H1 (cell line): ENCODE data around the gene SLC17A1. TPM values are rescaled to one million over a fixed set of nuclear protein-coding genes. Genes with fewer than 3 reads are reported as not detected.

Source experiments
- CTCF ChIA-PET: fragments of 300-600 bp; sonication (Branson Sonifier 250); formaldehyde crosslinking; loops from one replicate; lab custom pipeline; 2021; ENCODE audit not compliant: partially characterized antibody; lab: Charles Lee
- POLR2A ChIA-PET: fragments of 300-600 bp; sonication (Branson Sonifier 250); formaldehyde crosslinking; loops from one replicate; lab custom pipeline; 2021; ENCODE audit warnings: inconsistent platforms; ENCODE audit not compliant: partially characterized antibody; lab: Charles Lee
- DNase-seq, 2 experiments: peaks; one replicate each; pipeline versions ENCODE4 v3.0.0 to v3.0.0-alpha.2; 2010 to 2022; ENCODE audit warnings: low spot score in 2 of 2, low read depth in 1 of 2, mixed read lengths in 1 of 2
- FAIRE-seq: peaks from 2 replicates; lab custom pipeline; 2011; peaks lifted over from hg19 to GRCh38; lab: Jason Lieb, UNC
- H2AFZ ChIP-seq: 2 replicates; pipeline ENCODE4 v1.8.1; 2012; ENCODE audit warnings: low read length, inconsistent platforms
- H2AK5ac ChIP-seq: 2 replicates; pipeline ENCODE4 v1.6.1; 2013; ENCODE audit warnings: low read depth, low read length
- H2BK120ac ChIP-seq: replicated peaks from 2 replicates; pipeline ENCODE3; 2013; ENCODE audit warnings: low read depth, low read length, inconsistent platforms
- H2BK12ac ChIP-seq: 2 replicates; pipeline ENCODE4 v1.6.1; 2013; ENCODE audit warnings: low read depth, low read length
- H2BK15ac ChIP-seq: 2 replicates; pipeline ENCODE4 v1.6.1; 2013; ENCODE audit warnings: low read length
- H2BK20ac ChIP-seq: 2 replicates; pipeline ENCODE4 v1.6.1; 2013; ENCODE audit warnings: low read length
- H2BK5ac ChIP-seq: 2 replicates; pipeline ENCODE4 v1.6.1; 2013; ENCODE audit warnings: low read depth, low read length
- H3K14ac ChIP-seq: 2 replicates; pipeline ENCODE4 v1.6.1; 2013; ENCODE audit warnings: inconsistent platforms; ENCODE audit not compliant: insufficient read length
- H3K18ac ChIP-seq: 2 replicates; pipeline ENCODE4 v1.6.1; 2013; ENCODE audit warnings: low read length; ENCODE audit errors: extremely low read depth
- H3K23ac ChIP-seq: 2 replicates; pipeline ENCODE4 v1.6.1; 2013; ENCODE audit warnings: inconsistent platforms; ENCODE audit not compliant: insufficient read length
- H3K23me2 ChIP-seq: 2 replicates; pipeline ENCODE4 v1.6.1; 2013; ENCODE audit warnings: low read depth, low read length
- H3K27ac ChIP-seq: 2 replicates; pipeline ENCODE4 v1.6.1; 2011; ENCODE audit warnings: low read depth, low read length, inconsistent platforms
- H3K27me3 ChIP-seq, 4 experiments: replicated peaks in 1 of 4; 1 replicate in 1 of 4; 2 replicates in 3 of 4; pipeline versions ENCODE4 v1.6.1 to v1.8.1; 2011 to 2013; ENCODE audit warnings: low read length in 3 of 4, mild to moderate bottlenecking in 3 of 4, inconsistent platforms in 2 of 4, mixed read lengths in 2 of 4, moderate library complexity in 1 of 4; ENCODE audit not compliant: control insufficient read depth in 3 of 4, insufficient read depth in 3 of 4; ENCODE audit errors: extremely low read depth in 1 of 4
- H3K36me3 ChIP-seq, 4 experiments: 2 replicates each; pipeline versions ENCODE4 v1.6.1 to v1.8.1; 2011 to 2013; ENCODE audit warnings: mild to moderate bottlenecking in 4 of 4, low read length in 3 of 4, moderate library complexity in 2 of 4, control low read depth in 1 of 4, inconsistent platforms in 1 of 4; ENCODE audit not compliant: insufficient read depth in 4 of 4, control insufficient read depth in 2 of 4
- H3K4ac ChIP-seq: replicated peaks from 2 replicates; pipeline ENCODE3; 2013; ENCODE audit warnings: low read length, low read depth, mixed read lengths, inconsistent platforms; ENCODE audit not compliant: insufficient read length
- H3K4me1 ChIP-seq, 4 experiments: replicated peaks in 1 of 4; 1 replicate in 1 of 4; 2 replicates in 3 of 4; pipeline versions ENCODE4 v1.6.1 to v1.8.1; 2011 to 2013; ENCODE audit warnings: low read length in 3 of 4, inconsistent platforms in 2 of 4, mixed read lengths in 1 of 4; ENCODE audit not compliant: insufficient read depth in 4 of 4, control insufficient read depth in 3 of 4
- H3K4me2 ChIP-seq, 2 experiments: 2 replicates each; pipeline versions ENCODE4 v1.6.1 to v1.8.1; 2011 to 2013; ENCODE audit warnings: low read depth in 2 of 2, low read length in 2 of 2, control low read depth in 1 of 2, inconsistent platforms in 1 of 2, mild to moderate bottlenecking in 1 of 2; ENCODE audit not compliant: insufficient read depth in 1 of 2
- H3K4me3 ChIP-seq, 4 experiments: fragments of 200-600, 300-600 bp in 1 of 4; sonication (generic), shearing (Covaris generic), sonication (Bioruptor Twin) in 1 of 4; 2 replicates each; pipeline versions ENCODE4 v1.5.1 to v1.8.1; 2011 to 2016; ENCODE audit warnings: low read length in 4 of 4, low read depth in 3 of 4, control low read depth in 2 of 4, inconsistent platforms in 2 of 4, mild to moderate bottlenecking in 2 of 4, mixed read lengths in 1 of 4, moderate library complexity in 1 of 4; ENCODE audit not compliant: insufficient read depth in 2 of 4; ENCODE audit errors: extremely low read depth in 1 of 4
- H3K56ac ChIP-seq: replicated peaks from 2 replicates; pipeline ENCODE3; 2013; ENCODE audit warnings: low read depth, mild to moderate bottlenecking, mixed read lengths, low read length, inconsistent platforms; ENCODE audit not compliant: insufficient read length
- H3K79me1 ChIP-seq: 2 replicates; pipeline ENCODE4 v1.6.1; 2013; ENCODE audit warnings: low read depth, low read length, control low read depth
- H3K79me2 ChIP-seq, 2 experiments: 2 replicates each; pipeline versions ENCODE4 v1.6.1 to v1.8.1; 2012 to 2013; ENCODE audit warnings: low read length in 2 of 2, mild to moderate bottlenecking in 2 of 2, inconsistent platforms in 1 of 2; ENCODE audit not compliant: insufficient read depth in 2 of 2, control insufficient read depth in 1 of 2
- H3K9ac ChIP-seq, 4 experiments: replicated peaks in 1 of 4; 1 replicate in 1 of 4; 2 replicates in 3 of 4; pipeline versions ENCODE4 v1.6.1 to v1.8.1; 2011 to 2013; ENCODE audit warnings: low read depth in 3 of 4, low read length in 3 of 4, control low read depth in 2 of 4, mild to moderate bottlenecking in 2 of 4, moderate library complexity in 2 of 4, inconsistent platforms in 1 of 4; ENCODE audit errors: extremely low read depth in 1 of 4
- H3K9me3 ChIP-seq, 2 experiments: 2 replicates each; pipeline versions ENCODE4 v1.6.1 to v1.8.1; 2012 to 2013; ENCODE audit warnings: mild to moderate bottlenecking in 2 of 2, moderate library complexity in 2 of 2, control low read depth in 1 of 2, inconsistent platforms in 1 of 2, low read depth in 1 of 2, low read length in 1 of 2, mixed read lengths in 1 of 2; ENCODE audit not compliant: insufficient read depth in 2 of 2
- H4K20me1 ChIP-seq, 2 experiments: replicated peaks in 1 of 2; 2 replicates each; pipeline versions ENCODE3 to v1.8.1; 2011 to 2013; ENCODE audit warnings: inconsistent platforms in 2 of 2, low read length in 2 of 2, mild to moderate bottlenecking in 1 of 2; ENCODE audit not compliant: insufficient read depth in 2 of 2, control insufficient read depth in 1 of 2
- H4K5ac ChIP-seq: 2 replicates; pipeline ENCODE4 v1.6.1; 2013; ENCODE audit warnings: low read length, low read depth, mixed read lengths, inconsistent platforms; ENCODE audit not compliant: insufficient read length
- H4K8ac ChIP-seq: 2 replicates; pipeline ENCODE4 v1.8.0; 2013; ENCODE audit warnings: mild to moderate bottlenecking, moderate library complexity, low read length, inconsistent platforms; ENCODE audit not compliant: insufficient read depth; ENCODE audit errors: extremely low read depth
- H4K91ac ChIP-seq: replicated peaks from 2 replicates; pipeline ENCODE3; 2013; ENCODE audit warnings: low read length, mixed read lengths, inconsistent platforms; ENCODE audit not compliant: insufficient read length
- ATF2 ChIP-seq: IDR thresholded peaks from 2 replicates; pipeline ENCODE4 v1.6.1; 2012; ENCODE audit warnings: low read length, inconsistent platforms
- CBX5 ChIP-seq: fragments of 300-800, 300-1000 bp; sonication (generic); IDR thresholded peaks from 2 replicates; pipeline ENCODE4 v1.7.1; 2016; ENCODE audit warnings: antibody characterized with exemption, low read length, low read depth
- CBX8 ChIP-seq: fragments of 300-800, 300-1000 bp; sonication (generic); IDR thresholded peaks from 2 replicates; pipeline ENCODE4 v1.7.1; 2016; ENCODE audit warnings: low read depth, low read length, borderline replicate concordance
- CREB1 ChIP-seq: IDR thresholded peaks from 2 replicates; pipeline ENCODE4 v1.6.1; 2012; ENCODE audit warnings: inconsistent platforms
- JUN ChIP-seq: IDR thresholded peaks from 2 replicates; pipeline ENCODE4 v1.6.1; 2011; ENCODE audit warnings: low read depth, mild to moderate bottlenecking, improper control_type of control experiment, low read length
- MAFK ChIP-seq: IDR thresholded peaks from 2 replicates; pipeline ENCODE4 v1.6.1; 2012; ENCODE audit warnings: low read depth, mild to moderate bottlenecking, improper control_type of control experiment, low read length
- POLR2AphosphoS5 ChIP-seq: IDR thresholded peaks from 2 replicates; pipeline ENCODE4 v1.6.1; 2011; ENCODE audit warnings: low read depth, low read length
- POU5F1 ChIP-seq: IDR thresholded peaks from 2 replicates; pipeline ENCODE4 v1.6.1; 2011; ENCODE audit warnings: low read depth, mild to moderate bottlenecking, low read length, moderate library complexity
- SAP30 ChIP-seq: fragments of 300-600 bp; sonication (generic); IDR thresholded peaks from 2 replicates; pipeline ENCODE4 v1.7.1; 2012; ENCODE audit warnings: low read length, moderate library complexity, mild to moderate bottlenecking, inconsistent platforms; ENCODE audit not compliant: insufficient read depth, insufficient replicate concordance
- SIRT6 ChIP-seq: IDR thresholded peaks from one replicate; pipeline ENCODE4 v1.7.1; 2012; ENCODE audit warnings: low read length, inconsistent platforms
- SP4 ChIP-seq: IDR thresholded peaks from 2 replicates; pipeline ENCODE4 v1.6.1; 2012; ENCODE audit warnings: low read length, inconsistent platforms
- SRF ChIP-seq: IDR thresholded peaks from 2 replicates; pipeline ENCODE4 v1.6.1; 2011; ENCODE audit warnings: mild to moderate bottlenecking, low read depth, low read length, moderate library complexity
- SUZ12 ChIP-seq: fragments of 200-600 bp; sonication (generic); IDR thresholded peaks from 2 replicates; pipeline ENCODE4 v1.6.1; 2012; ENCODE audit warnings: mild to moderate bottlenecking, inconsistent platforms, low read length, moderate library complexity, mixed read lengths
- WGBS, 2 experiments: shearing (Covaris generic) in 1 of 2; methylation state at CpG; one replicate each; pipeline versions ENCODE4 v1.1.6 to v1.1.7; 2013 to 2015; ENCODE audit warnings: low lambda C conversion rate in 2 of 2, mixed read lengths in 2 of 2, inconsistent platforms in 1 of 2, low coverage in 1 of 2, missing lambda C conversion rate in 1 of 2; ENCODE audit not compliant: insufficient replicate concordance in 2 of 2, insufficient coverage in 1 of 2, insufficient read length in 1 of 2; ENCODE audit errors: extremely low coverage in 1 of 2, missing lambda C conversion rate in 1 of 2; 5-methylcytosine and 5-hydroxymethylcytosine counted together
- polyA plus RNA-seq, 7 experiments: library from polyadenylated mRNA; depleted of rRNA in 3 of 7; stranded (reverse) in 5 of 7; unstranded in 2 of 7; fragments of >200 nt in 5 of 7; fragments of 200-250 nt in 2 of 7; gene quantifications; 1 replicate in 5 of 7; 2 replicates in 1 of 7; 4 replicates in 1 of 7; pipeline versions ENCODE4 v1.2.1 to v1.2.3, GENCODE V29; 2011 to 2013; ENCODE audit warnings: missing spikeins in 2 of 7, mixed read lengths in 2 of 7
- total RNA-seq: library from RNA; stranded (reverse); fragmentation: NEBNext Ultra II Directional; extraction: Animal tissue kit (Norgen Biotek cat#: 25700); gene quantifications from 2 replicates; pipeline ENCODE4 v1.2.1, GENCODE V29; 2021

SLC17A1 gene
- total and polyA plus RNA-seq, 2 of the 8 experiments (the other 6 are each of a cell fraction or from before 2014, with no cell fraction given), result not detected

DNA sequence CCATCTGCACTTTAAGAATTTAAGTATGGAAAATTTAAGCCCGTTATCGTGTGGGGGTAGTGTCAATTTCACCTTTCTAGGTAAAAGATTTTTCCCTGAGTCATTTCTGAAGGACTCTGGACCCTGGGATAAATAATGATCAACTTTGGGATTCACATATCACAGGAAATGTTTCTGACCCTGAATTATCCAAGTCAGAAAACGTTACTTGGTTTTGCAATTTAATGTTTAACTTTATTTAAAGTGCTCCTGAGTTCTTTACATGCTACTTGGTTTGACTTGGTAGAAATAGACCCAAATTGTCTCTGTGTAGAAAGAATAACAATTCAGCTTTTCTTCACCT is 43.7 kb upstream of the SLC17A1 start:
- no peak overlapping the region for H2BK15ac ChIP-seq
- H2BK12ac ChIP-seq, result no peak overlapping the region
- H3K4me1 ChIP-seq, result no peaks in the 10 kb centered on the region
- no peak overlapping the region for H3K4ac ChIP-seq
- no peak overlapping the region for H3K56ac ChIP-seq
- H4K8ac ChIP-seq, result no peak overlapping the region
- no peak overlapping the region for H3K4me2 ChIP-seq
- H3K14ac ChIP-seq, result no peak overlapping the region
- H3K79me2 ChIP-seq, result no peaks in the 10 kb centered on the region
- H3K9me3 ChIP-seq, result no peaks in the 10 kb centered on the region
- no peaks in the 10 kb centered on the region for H4K20me1 ChIP-seq
- DNase-seq (no peak), FAIRE-seq (no peak)
- H3K9ac ChIP-seq, result no peak overlapping the region
- H3K27me3 ChIP-seq, result no peaks in the 10 kb centered on the region
- no peak overlapping the region for H4K5ac ChIP-seq
- no peak overlapping the region for H2AK5ac ChIP-seq
- no peak overlapping the region for H2BK5ac ChIP-seq
- ChIA-PET POLR2A (no interaction called here), CTCF (interaction anchor here (0.7 to 1.2 kb wide), 3 partner anchors 10 to 117 kb away, joined by 3 read pairs; no protein-coding TSS in a partner anchor)
- no peak overlapping the region for H2BK120ac ChIP-seq
- WGBS, 2 experiments, result 92% methylated on average over 3 of the region's 3 CpGs; no CpG with 5 or more reads in 1 of the 2 experiments
- H2BK20ac ChIP-seq, result no peak overlapping the region
- H4K91ac ChIP-seq, result no peak overlapping the region
- H3K79me1 ChIP-seq, result no peaks in the 10 kb centered on the region
- no peak overlapping the region for H3K27ac ChIP-seq
- no peak overlapping the region for H3K18ac ChIP-seq
- H3K4me3 ChIP-seq, result no peak overlapping the region
- no peaks in the 10 kb centered on the region for H3K36me3 ChIP-seq
- H3K23me2 ChIP-seq, result no peaks in the 10 kb centered on the region
- no peak overlapping the region for H3K23ac ChIP-seq
- H2AFZ ChIP-seq, result no peak overlapping the region
- TF ChIP-seq POU5F1 (no peak), ATF2 (no peak), CBX5 (no peak), SIRT6 (no peak), POLR2AphosphoS5 (no peak), CREB1 (no peak), JUN (no peak), MAFK (no peak), SAP30 (no peak), SP4 (no peak), CBX8 (no peak), SRF (no peak), SUZ12 (no peak)
